ENCODE results near the gene RPAIN. TPM values are rescaled to one million over a fixed set of nuclear protein-coding genes. Genes with fewer than 3 reads are reported as not detected.

Gene RPAIN
- total RNA-seq, 1 experiment from 2014 or later = 36.7 TPM

GRCh38 chr17:5472511-5472910 is 52.5 kb downstream of the RPAIN start:
- H3K9me3 ChIP-seq (ENCODE audit: control insufficient read depth, insufficient read depth, low read depth, low read length) = no peaks in the 10 kb centered on the region
- ChIA-PET POLR2A (no interaction called here), CTCF (no interaction called here)
- peaks cover 4% of the 10 kb centered on the region for H3K4me1 ChIP-seq (ENCODE audit: control insufficient read depth, insufficient read depth, low read length)
- H3K27ac ChIP-seq (ENCODE audit: low read length) = no peak overlapping the region
- intact Hi-C loops (cut with micrococcal nuclease; ENCODE audit: unreplicated experiment) = no loop called here
- TF ChIP-seq POLR2AphosphoS5 (IDR thresholded peaks at IDR 0.05; ENCODE audit: low read depth, low read length) (no peak), REST (IDR thresholded peaks at IDR 0.05; ENCODE audit: insufficient read depth in 1 of 2, low read depth in 2 of 2, low read length in 1 of 2) (no peak), TCF7L2 (IDR thresholded peaks at IDR 0.05; ENCODE audit: low read depth, low read length) (no peak), SIN3A (IDR thresholded peaks at IDR 0.05; ENCODE audit: borderline replicate concordance, insufficient read depth, low read depth, low read length) (no peak)
- TF ChIP-seq, protein P1, sequence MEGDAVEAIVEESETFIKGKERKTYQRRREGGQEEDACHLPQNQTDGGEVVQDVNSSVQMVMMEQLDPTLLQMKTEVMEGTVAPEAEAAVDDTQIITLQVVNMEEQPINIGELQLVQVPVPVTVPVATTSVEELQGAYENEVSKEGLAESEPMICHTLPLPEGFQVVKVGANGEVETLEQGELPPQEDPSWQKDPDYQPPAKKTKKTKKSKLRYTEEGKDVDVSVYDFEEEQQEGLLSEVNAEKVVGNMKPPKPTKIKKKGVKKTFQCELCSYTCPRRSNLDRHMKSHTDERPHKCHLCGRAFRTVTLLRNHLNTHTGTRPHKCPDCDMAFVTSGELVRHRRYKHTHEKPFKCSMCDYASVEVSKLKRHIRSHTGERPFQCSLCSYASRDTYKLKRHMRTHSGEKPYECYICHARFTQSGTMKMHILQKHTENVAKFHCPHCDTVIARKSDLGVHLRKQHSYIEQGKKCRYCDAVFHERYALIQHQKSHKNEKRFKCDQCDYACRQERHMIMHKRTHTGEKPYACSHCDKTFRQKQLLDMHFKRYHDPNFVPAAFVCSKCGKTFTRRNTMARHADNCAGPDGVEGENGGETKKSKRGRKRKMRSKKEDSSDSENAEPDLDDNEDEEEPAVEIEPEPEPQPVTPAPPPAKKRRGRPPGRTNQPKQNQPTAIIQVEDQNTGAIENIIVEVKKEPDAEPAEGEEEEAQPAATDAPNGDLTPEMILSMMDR (IDR thresholded peaks at IDR 0.05) = no peak
- peaks cover 24% of the 10 kb centered on the region for H3K36me3 ChIP-seq (ENCODE audit: control insufficient read depth, insufficient read depth, low read length)
- no TSS peak for BruUV-seq (replicated peaks)
- ATAC-seq (no peak), DNase-seq (ENCODE audit: low read depth, low spot score) (no peak)
- no peak overlapping the region for H3K4me3 ChIP-seq (ENCODE audit: low read depth in 2 of 2, low read length in 2 of 2)
- H3K27me3 ChIP-seq (ENCODE audit: control insufficient read depth, insufficient read depth, low read length) = no peaks in the 10 kb centered on the region
- in situ Hi-C loops (cut with HindIII; ENCODE audit: low pct_unique_long_range_greater_than_20kb, low sequenced_read_pairs) = no loop called here

- no peak for TF ChIP-seq TCF7L2 (IDR thresholded peaks at IDR 0.05; ENCODE audit: low read depth, low read length)
- TF ChIP-seq POLR2AphosphoS5 (IDR thresholded peaks at IDR 0.05; ENCODE audit: low read depth, low read length) = no peak
- no peak for TF ChIP-seq REST (IDR thresholded peaks at IDR 0.05; ENCODE audit: insufficient read depth in 1 of 2, low read depth in 2 of 2, low read length in 1 of 2)
- no peak for TF ChIP-seq SIN3A (IDR thresholded peaks at IDR 0.05; ENCODE audit: borderline replicate concordance, insufficient read depth, low read depth, low read length)
- no TSS peak for BruUV-seq (replicated peaks)
- intact Hi-C loops (cut with micrococcal nuclease; ENCODE audit: unreplicated experiment) = no loop called here
- in situ Hi-C loops (cut with HindIII; ENCODE audit: low pct_unique_long_range_greater_than_20kb, low sequenced_read_pairs) = no loop called here
- Histone ChIP-seq H3K27ac (ENCODE audit: low read length) (no peak overlapping the region), H3K4me3 (ENCODE audit: low read depth in 2 of 2, low read length in 2 of 2) (no peak overlapping the region), H3K4me1 (ENCODE audit: control insufficient read depth, insufficient read depth, low read length) (peaks cover 4% of the 10 kb centered on the region), H3K36me3 (ENCODE audit: control insufficient read depth, insufficient read depth, low read length) (peaks cover 29% of the 10 kb centered on the region), H3K9me3 (ENCODE audit: control insufficient read depth, insufficient read depth, low read depth, low read length) (no peaks in the 10 kb centered on the region), H3K27me3 (ENCODE audit: control insufficient read depth, insufficient read depth, low read length) (no peaks in the 10 kb centered on the region)
- ATAC-seq (no peak), DNase-seq (ENCODE audit: low read depth, low spot score) (no peak)
- CTCF ChIA-PET = no interaction called here
- POLR2A ChIA-PET = no interaction called here
Measured at GRCh38 chr17:5473906-5474305, 53.9 kb downstream of the RPAIN start.

Measured in Panc1 (cell line).